NCI-H146 treated with DMSO at 0.1 percent for 48 hours (cell line): ENCODE results near the gene SFI1.
"Not testable (repeated sequence)": the region's sequence is repeated elsewhere in the genome, so short reads cannot be mapped to it uniquely, and the experiment has no call there.

ENCODE experiments used
- DNase-seq: peaks from one replicate; lab custom pipeline; 2025; ENCODE audit not compliant: unreplicated experiment; lab: John Stamatoyannopoulos, UW

The SFI1 gene

GRCh38 chr22:31492151-31492550 is 4.2 kb upstream of the SFI1 start:
- no peak for DNase-seq

DNA sequence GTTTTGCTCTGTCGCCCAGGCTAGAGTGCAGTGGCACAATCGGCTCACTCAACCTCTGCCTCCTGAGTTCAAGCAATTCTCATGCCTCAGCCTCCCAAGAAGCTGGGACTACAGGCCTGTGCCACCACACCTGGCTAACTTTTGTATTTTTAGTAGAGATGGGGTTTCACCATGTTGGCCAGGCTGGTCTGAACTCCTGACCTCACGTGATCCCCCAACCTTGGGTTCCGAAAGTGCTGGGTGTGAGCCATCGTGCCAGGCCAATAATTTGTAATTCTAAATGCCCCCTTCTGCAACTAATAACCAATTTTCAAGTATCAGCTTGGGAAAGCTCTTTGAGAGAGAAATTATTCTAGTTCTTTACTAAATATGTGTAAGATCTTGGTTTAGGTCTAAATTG is 3.0 kb upstream of the SFI1 start:
- not testable (repeated sequence) for DNase-seq

- no peak for DNase-seq
Observed at GRCh38 chr22:31495343-31495742, 993 bp upstream of the SFI1 start.

GRCh38 chr22:31496735-31497146 is 405 bp downstream of the SFI1 start:
- DNase-seq: no peak

DNA sequence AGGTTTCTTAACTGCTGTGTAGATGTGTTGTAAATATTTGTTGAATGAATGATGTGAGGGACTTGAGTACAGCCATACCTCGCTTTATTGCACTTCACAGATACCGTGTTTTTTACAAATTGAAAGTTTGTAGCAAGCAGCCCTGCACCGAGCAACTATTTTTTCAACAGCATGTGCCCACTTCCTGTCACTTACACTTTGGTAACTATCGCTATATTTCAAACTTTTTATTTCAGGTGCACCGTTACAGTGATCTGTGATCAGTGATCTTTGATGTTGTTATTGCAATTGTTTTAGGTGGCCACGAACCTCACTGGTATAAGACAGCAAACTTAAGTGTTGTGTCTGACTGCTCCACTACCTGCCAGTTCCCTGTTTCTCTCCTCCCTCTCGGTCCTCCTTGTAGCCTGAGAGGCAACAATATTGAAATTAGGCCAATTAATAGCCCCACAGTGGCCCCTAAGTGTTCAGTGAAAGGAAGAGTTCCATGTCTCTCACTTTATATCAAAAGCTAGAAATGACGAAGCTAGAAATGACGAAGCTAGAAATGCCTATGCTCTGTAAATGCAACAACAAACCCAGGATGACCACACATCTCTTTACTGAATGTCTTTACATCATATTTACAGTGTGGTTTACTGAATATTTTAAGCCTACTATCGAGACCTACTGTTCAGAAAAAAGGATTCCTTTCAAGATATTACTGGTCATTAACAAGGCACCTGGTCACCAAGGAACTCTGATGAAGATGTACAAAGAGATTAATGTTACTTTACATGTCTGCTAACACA is 1.0 kb downstream of the SFI1 start:
- DNase-seq: no peak

DNA sequence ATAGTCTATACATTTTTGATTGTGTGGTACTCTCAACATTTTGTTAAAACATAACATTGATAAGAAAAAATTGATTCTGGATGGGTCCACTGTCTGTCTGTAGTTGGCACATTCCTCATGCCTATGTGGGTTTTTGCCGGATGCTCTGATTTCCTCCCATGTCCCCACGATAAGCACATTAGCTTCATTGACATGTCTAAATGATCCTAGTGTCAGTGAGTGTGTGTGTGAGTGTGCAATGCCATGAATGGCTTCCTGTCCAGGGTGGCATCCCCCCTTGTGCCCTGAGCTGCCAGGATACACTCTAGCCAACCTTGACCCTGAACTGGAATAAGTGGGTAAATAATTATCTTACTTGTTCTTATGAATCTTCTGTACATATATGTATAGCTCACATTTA is 5.4 kb downstream of the SFI1 start:
- DNase-seq: no peak

DNA sequence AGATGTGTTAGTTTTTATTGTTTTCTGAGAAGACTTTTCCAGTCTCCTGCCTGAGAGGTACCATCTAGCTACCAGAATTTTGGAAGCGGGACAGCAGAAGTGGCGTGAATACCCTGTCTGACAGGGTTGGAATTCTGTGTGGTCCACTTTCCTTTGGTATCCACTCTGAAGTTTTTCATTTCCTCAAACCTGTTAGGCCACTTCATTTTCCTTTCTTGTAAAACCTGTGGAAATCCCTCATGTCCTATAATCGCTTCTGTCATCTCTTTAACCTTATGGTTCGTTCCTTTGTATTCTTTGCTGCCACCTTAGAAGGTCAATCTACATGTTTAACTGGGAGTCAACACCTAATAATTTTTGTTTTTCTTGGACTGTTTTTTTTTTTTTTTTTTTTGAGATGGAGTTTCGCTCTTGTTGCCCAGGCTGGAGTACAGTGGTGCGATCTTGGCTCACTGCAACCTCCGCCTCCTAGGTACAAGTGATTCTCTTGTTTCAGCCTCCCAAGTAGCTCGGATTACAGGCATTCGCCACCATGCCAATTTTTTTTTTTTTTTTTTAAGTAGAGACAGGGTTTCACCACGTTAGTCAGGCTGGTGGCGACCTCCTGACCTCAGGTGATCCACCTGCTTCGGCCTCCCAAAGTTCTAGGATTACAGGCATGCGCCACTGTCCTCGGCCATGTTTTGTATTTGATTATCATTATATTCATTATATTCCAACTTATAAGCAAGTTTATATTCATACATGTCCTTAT is 7.1 kb downstream of the SFI1 start:
- DNase-seq: no peak

DNA sequence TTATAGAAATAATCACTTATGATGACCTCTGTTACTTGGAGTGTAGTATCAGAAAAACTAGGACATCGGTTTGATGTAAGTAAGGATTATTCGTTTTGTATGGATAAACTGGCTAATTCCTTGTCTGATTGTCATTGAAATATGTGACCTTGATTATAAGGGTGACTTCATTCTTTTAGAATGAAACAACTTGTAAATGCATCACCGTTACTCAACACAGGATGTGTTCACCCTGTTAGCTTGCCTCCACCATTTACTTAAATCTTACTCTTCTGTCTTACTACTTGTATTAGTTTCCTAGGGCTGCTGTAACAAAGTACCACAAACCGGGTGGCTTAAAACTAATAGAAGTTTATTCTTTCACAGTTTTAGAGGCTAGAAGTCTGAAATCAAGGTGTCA is 7.9 kb downstream of the SFI1 start:
- DNase-seq: no peak

DNA sequence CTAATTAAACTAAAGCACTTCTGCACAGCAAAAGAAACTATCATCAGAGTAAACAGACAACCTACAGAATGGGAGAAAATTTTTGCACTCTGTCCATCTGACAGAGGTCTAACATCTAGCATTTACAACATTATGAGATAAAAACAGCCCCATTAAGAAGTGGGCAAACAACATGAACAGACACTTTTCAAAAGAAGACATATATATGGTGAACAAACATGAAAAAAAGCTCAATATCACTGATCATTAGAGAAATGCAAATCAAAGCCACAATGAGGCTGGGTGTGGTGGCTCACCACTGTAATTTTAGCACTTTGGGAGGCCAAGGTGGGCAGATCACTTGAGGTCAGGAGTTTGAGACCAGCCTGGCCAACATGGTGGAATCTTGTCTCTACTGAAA is 11.2 kb downstream of the SFI1 start:
- DNase-seq: not testable (repeated sequence)

DNA sequence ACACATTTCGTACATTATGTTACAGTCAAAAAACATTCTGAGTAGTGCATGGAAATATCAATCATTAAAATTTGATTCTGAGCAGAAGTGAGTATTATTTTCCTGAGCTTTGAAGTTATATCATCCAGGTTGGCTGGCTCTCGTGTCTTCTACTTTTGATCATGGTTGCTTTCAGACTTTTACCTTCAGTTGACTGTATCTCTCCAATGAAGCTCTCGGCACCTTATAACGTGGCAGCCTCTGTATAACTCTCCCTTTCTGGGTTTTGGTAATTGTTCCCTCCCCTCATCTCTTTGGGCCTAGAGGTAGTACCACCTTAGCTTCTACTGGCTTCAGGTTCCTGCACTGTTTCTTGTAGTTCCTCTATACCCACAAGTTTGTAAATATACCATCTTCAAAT is 12.2 kb downstream of the SFI1 start:
- no peak for DNase-seq

DNA sequence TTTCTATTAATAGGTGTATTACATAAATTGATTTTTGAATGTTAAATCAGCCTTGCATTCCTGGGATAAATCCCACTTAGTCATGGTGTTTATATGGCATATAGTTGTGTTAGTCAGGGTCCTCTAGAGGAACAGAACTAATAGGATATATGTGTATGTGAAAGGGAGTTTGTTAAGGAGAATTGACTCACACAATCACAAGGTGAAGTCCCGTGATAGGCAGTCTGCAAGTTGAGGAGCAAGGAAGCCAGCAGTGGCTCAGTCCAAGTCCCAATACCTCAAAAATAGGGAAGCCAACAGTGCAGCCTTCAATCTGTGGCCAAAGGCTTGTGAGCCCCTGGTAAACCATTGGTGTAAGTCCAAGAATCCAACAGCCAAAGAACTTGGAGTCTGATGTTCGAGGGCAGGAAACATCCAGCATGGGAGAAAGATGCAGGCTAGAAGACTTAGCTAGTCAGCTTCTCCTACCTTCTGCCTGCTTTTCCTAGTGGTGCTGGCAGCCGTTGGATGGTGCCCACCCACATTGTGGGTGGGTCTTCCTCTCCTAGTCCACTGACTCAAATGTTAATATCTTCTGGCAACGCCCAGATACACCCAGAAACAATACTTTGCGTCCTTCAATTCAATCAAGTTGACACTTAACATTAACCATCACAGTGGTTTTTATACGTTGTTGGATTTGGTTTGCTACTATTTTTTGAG is 12.9 kb downstream of the SFI1 start:
- no peak for DNase-seq

GRCh38 chr22:31520051-31520450 is 23.7 kb downstream of the SFI1 start:
- no peak for DNase-seq

DNA sequence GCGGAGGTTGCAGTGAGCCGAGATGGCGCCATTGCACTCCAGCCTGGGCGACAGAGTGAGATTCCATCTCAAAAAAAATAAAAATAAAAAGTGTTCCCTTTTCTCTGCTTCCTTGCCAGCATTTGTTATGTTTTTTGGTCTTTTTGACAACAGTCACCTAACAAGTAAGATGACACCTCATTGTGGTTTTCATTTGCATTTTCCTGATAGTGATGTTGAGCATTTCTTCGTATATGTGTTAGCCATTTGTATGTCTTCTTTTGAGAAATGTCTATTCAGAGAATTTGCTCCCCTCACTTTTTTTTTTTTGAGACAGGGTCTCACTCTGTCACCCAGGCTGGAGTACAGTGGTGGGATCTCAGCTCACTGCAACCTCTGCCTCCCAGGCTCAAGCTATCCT is 27.8 kb downstream of the SFI1 start:
- DNase-seq: not testable (repeated sequence)

GRCh38 chr22:31526270-31526669 is 29.9 kb downstream of the SFI1 start:
- no peak for DNase-seq

DNA sequence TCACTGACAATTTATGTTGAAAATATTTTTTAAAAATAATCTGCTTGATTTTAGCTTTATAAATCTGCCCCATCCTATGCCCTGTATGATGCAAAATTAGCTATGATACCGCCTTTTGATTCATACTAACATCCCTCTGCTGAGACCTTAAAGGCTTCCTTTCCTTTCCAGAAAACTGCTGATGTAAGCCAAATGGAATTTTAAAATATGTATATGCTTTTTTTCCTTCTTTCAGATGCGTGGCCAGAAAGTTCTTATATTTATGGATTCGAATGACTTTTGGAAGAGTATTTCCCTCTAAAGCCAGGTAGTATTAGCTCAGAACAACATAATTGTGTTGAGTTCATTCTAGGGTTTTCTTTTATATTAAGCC is 34.5 kb downstream of the SFI1 start:
- no peak for DNase-seq

DNA sequence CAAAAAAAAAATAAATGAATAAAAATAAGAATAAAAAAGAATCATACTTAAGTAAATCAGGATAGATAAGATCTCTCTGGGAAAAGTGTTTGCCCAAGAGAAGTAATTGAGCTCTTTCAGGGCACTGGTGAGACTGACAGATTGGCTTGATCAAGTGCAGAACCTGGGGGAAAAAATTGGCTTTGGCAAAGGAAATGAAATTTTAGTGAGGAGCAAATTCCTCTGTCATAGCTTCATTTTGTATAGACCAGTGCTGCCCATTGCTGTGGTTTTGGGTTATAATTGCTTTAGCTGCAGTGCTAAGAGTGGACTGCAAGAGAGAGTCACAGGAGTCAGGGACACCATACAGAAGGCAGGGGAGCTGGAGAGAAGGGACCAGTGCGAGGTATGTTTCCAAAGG is 35.7 kb downstream of the SFI1 start:
- DNase-seq: no peak

DNA sequence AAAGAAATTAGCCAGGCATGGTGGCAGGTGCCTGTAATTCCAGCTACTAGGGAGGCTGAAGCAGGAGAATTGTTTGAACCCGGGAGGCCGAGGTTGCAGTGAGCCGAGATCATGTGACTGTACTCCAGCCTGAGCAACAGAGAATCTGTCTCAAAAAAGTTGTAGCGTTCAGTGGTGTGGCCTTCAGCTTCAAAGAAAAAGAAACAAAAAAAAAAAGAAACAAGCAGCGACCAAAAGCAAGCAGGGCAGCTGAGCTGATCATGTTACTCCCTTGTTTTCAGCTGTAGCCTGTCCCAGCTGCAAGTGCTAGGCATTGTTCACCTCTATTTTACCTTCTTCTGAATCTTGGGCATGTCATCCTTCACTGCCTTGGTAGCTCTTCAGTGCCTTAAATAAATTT is 37.0 kb downstream of the SFI1 start:
- no peak for DNase-seq

DNA sequence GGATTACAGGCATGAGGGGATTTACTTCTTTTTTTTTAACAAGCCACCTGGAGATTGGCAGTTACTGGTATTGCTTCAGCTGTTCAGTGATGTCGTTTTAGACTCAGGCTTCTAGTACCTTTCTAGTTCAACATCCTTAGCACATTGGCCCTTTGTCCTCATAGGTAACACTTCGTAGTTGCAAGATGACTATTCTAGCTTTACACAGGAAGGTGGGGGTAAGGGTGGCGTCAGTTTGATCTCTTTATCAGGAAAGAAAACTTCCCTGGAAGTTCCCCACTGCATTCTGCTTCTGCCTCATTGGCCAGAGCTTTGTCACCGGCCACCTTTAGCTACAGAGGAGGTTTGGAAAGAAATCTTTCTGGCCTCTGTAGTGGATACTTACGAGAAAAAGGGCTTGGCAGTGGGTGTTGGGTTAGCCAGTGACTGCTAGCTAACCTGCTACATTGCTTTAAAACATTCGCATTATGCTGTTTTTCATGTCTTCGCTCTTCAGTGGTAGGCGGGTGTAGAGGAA is 40.7 kb downstream of the SFI1 start:
- DNase-seq: no peak

DNA sequence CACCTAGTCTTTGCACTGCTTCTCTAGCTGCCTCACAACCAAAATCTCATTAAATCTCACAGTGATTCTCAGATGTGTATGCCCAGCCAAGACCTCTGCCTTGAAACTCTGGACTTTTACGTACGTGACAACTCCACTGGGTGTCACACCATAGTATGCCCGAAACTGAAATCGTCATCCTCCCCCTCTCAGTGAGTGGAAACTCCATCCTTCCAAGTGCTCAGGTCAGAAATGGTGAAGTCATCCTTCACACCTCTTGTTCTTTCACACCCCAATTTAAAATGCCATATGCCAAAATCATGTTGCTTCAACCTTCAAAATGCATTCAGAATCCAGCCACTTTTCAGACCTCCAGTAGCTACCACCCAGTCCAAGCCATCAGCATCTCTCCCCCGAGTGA is 42.5 kb downstream of the SFI1 start:
- DNase-seq: no peak

DNA sequence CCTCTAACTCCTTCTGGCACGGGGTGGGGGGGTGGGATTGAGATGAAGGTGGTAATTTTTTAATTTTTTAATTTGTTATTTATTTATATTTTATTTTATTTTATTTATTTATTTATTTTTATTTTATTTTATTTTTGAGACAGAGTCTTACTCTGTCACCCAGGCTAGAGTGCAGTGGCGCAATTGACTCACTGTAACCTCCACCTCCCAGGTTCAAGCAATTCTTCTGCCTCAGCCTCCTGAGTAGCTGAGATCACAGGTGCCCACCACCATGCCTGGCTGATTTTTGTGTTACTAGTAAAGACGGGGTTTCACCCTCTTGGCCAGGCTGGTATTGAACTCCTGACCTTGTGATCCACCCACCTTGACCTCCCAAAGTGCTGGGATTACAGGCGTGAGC is 43.8 kb downstream of the SFI1 start:
- not testable (repeated sequence) for DNase-seq

- DNase-seq: no peak
Observed at GRCh38 chr22:31540966-31541365, 44.6 kb downstream of the SFI1 start.
